Measurements from ENCODE around the gene EYA2.

Gene EYA2

DNA sequence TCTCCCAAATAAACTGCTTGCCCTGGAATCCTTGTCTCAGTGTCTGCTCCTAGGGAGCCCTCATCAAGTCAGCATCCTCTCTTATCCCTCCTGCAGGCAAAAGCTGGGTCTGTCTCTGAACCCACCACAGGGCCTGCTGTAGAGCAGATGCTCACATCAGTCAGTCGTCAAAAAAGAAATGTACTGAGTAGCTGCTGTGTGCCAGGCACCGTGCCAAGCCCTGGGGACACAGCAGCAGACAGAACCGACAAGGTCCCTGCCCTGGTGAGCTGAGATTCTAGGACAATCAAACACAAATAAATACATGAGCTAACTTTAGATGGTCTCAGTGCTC, 68.5 kb downstream of the EYA2 start:
- DNase-seq (ENCODE audit: low read depth, low spot score): no peak

GRCh38 chr20:46963758-46964617, 69.3 kb downstream of the EYA2 start:
- H3K4me3 ChIP-seq (ENCODE audit: low read depth, low read length): no peak overlapping the region
- DNase-seq (ENCODE audit: low read depth, low spot score): no peak
- CTCF ChIA-PET: no interaction called here
- POLR2A ChIA-PET: no interaction called here
- no peak for TF ChIP-seq CTCF (IDR thresholded peaks at IDR 0.05; ENCODE audit: insufficient read depth, low read length, missing control alignments)

More for the DNA sequence above, 68.5 kb downstream of the EYA2 start:
- ChIA-PET POLR2A (no interaction called here), CTCF (no interaction called here)
- TF ChIP-seq CTCF (IDR thresholded peaks at IDR 0.05; ENCODE audit: insufficient read depth, low read length, missing control alignments): no peak
- no peak overlapping the region for H3K4me3 ChIP-seq (ENCODE audit: low read depth, low read length)

DNA sequence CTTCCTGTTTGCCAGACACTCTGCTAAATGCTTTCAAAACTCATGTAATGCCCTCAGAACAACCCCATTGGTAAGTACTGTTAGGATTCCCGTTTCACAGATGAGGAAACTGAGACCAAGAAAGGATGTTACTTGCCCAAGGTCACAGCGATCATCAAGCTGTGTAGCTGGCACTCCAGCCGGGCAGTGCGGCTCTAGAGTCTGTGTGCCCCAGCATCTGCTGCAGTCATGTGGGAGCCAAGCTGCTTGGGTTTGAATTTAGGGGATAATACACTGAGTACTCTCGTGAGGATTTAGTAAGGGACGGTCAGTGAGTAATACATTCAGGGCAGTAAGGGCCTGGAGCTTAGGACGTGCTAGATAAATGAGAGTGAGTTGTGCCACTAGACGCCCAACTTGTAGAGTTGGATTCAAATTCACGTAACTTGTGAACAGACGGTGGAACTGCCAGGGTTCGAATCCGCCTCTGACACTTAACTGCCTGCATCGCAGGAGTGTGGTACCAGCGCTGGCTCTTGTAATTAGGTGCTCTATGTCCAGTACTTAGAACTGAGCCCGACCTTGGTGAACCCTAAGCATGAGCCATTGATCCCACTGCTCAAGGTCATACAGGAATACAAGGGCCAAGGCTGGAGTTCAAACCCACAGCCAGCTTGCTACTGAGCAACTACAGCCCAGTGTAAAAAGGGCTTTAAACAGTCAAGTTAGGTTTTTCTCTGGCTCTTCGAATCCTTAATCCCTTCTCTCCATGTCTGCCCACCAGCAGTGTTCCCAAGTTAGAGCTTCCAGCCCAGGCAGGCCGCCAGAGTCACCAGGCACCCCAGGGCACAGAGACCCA, 70.2 kb downstream of the EYA2 start:
- POLR2A ChIA-PET: no interaction called here
- H3K4me3 ChIP-seq (ENCODE audit: low read depth, low read length): no peak overlapping the region
- no peak for TF ChIP-seq CTCF (IDR thresholded peaks at IDR 0.05; ENCODE audit: insufficient read depth, low read length, missing control alignments)
- DNase-seq (ENCODE audit: low read depth, low spot score): no peak
- CTCF ChIA-PET: no interaction called here

DNA sequence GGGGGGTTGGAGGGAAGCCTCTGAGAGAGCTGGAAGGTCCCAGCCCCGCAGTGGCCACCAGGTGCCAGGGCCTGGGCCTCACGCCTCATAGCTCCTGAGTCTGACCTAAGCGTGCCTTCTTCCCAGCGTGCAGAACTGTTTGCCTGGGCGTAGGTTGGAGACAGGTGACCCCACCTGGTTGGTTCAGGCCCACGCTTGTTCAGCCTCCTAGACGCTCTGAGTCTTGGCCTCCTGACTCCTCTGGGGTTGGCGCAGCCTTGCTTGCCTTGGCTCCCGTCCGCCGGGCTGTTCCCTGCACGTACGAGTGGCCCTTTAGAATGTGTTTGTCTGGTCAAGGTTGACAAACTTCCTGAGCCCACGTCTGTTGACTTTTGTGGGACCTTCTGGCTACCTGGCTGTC, 70.8 kb downstream of the EYA2 start:
- TF ChIP-seq CTCF (IDR thresholded peaks at IDR 0.05; ENCODE audit: insufficient read depth, low read length, missing control alignments): no peak
- no peak overlapping the region for H3K4me3 ChIP-seq (ENCODE audit: low read depth, low read length)
- ChIA-PET POLR2A (no interaction called here), CTCF (no interaction called here)
- no peak for DNase-seq (ENCODE audit: low read depth, low spot score)

DNA sequence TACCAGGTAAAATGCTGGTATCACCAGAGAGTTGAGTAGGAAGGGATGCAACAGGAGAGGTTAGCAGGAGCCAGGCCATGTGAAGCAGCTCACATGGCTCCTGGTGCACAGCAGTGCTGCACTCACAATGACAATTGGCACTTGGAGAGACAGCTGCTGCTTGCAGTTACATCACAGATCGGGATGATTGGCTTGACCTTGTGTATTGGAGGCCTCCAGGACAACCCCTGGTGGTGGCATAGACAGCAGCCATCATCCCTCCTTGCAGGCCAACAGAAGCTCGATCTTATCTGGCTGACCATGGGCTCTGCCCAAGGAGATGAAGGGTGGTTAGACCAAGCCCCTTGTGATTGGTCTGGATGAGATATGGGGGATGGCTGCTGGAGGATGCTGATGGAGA, 73.0 kb downstream of the EYA2 start:
- POLR2A ChIA-PET: no interaction called here
- CTCF ChIA-PET: interaction anchor here (0.6 kb wide), 1 partner anchor 215 kb away, joined by 3 read pairs; no protein-coding TSS in a partner anchor

More for the DNA sequence above, 73.0 kb downstream of the EYA2 start:
- TF ChIP-seq CTCF (IDR thresholded peaks at IDR 0.05; ENCODE audit: insufficient read depth, low read length, missing control alignments): no peak
- no peak for DNase-seq (ENCODE audit: low read depth, low spot score)
- no peak overlapping the region for H3K4me3 ChIP-seq (ENCODE audit: low read depth, low read length)

All from AG04449 (cell line).